NCI-H1930 (cell line): ENCODE data around the gene DCBLD1.

Experiments used
- DNase-seq, 2 experiments: peaks; one replicate each; lab custom pipeline; 2025; lab: John Stamatoyannopoulos, UW

DCBLD1 gene

GRCh38 chr6:117558818-117559217 lies 76.3 kb downstream of the DCBLD1 start:
- DNase-seq = no peak

GRCh38 chr6:117559299-117559698 lies 76.8 kb downstream of the DCBLD1 start:
- DNase-seq = no peak

- no peak for DNase-seq
These were observed 78.7 kb downstream of the DCBLD1 start for GRCh38 chr6:117561128-117561527.

GRCh38 chr6:117564681-117565080 lies 82.2 kb downstream of the DCBLD1 start:
- no peak for DNase-seq

- DNase-seq = no peak
These were observed 85.8 kb downstream of the DCBLD1 start for GRCh38 chr6:117568247-117568646.

GRCh38 chr6:117568831-117569410 lies 86.4 kb downstream of the DCBLD1 start:
- no peak for DNase-seq

- no peak for DNase-seq
These were observed 90.7 kb downstream of the DCBLD1 start for GRCh38 chr6:117573006-117573680.

- DNase-seq = no peak
These were observed 91.7 kb downstream of the DCBLD1 start for GRCh38 chr6:117574198-117574597.

- no peak for DNase-seq
These were observed 103.2 kb downstream of the DCBLD1 start for GRCh38 chr6:117585647-117586046.

GRCh38 chr6:117590447-117590846 lies 108.0 kb downstream of the DCBLD1 start:
- no peak for DNase-seq

- no peak for DNase-seq
These were observed 108.9 kb downstream of the DCBLD1 start for GRCh38 chr6:117591405-117591804.

GRCh38 chr6:117592983-117593759 lies 110.7 kb downstream of the DCBLD1 start:
- DNase-seq = no peak

- DNase-seq = no peak
These were observed 112.8 kb downstream of the DCBLD1 start for GRCh38 chr6:117595099-117595923.

- no peak for DNase-seq
These were observed 115.3 kb downstream of the DCBLD1 start for GRCh38 chr6:117597755-117598154.
